Lower leg skin (tissue), 4 donors: Measurements from ENCODE around the gene CFAP92. TPM values are rescaled to one million over a fixed set of nuclear protein-coding genes. Genes with fewer than 3 reads are reported as not detected.

Source experiments
- DNase-seq, 2 donors: peaks; one replicate each; pipeline ENCODE4 v3.0.0-alpha.2; 2019; ENCODE audit warnings: low spot score in 2 of 2
- H3K4me3 ChIP-seq: fragments of 200-600 bp; sonication (generic); 2 replicates; pipeline ENCODE4 v1.5.1; 2017; ENCODE audit warnings: mild to moderate bottlenecking, low read depth; ENCODE audit not compliant: poor library complexity, severe bottlenecking
- POLR2A ChIP-seq, 2 donors: fragments of 450-650 bp; IDR thresholded peaks; one replicate each; pipeline ENCODE4 v1.6.1; 2016 to 2017; ENCODE audit warnings: antibody characterized with exemption in 2 of 2, mild to moderate bottlenecking in 1 of 2, moderate library complexity in 1 of 2
- WGBS, 2 donors: methylation state at CpG; one replicate each; pipeline ENCODE4 v1.1.5; 2018; 5-methylcytosine and 5-hydroxymethylcytosine counted together
- intact Hi-C: fragments of 100-400 bp; cut with DNase I; formaldehyde crosslinking; loops from one replicate; pipeline ENCODE4 v1.15.0; 2023; ENCODE audit warnings: low total_unique reads
- total RNA-seq, 4 donors: library from RNA; depleted of rRNA; stranded (reverse); fragments of >200 nt; gene quantifications; one replicate each; pipeline ENCODE4 v1.1.0, GENCODE V29; 2016
- TF ChIP-seq, protein P1 (sequence below), 3 donors: fragments of 450-650 bp; IDR thresholded peaks; one replicate each; pipeline ENCODE4 v1.5.1; 2016; ENCODE audit warnings: antibody characterized with exemption in 3 of 3, mild to moderate bottlenecking in 3 of 3, moderate library complexity in 2 of 3

The CFAP92 gene
- total RNA-seq, 4 donors from 2014 or later, result 0.19 to 0.59 (median 0.25) TPM

DNA sequence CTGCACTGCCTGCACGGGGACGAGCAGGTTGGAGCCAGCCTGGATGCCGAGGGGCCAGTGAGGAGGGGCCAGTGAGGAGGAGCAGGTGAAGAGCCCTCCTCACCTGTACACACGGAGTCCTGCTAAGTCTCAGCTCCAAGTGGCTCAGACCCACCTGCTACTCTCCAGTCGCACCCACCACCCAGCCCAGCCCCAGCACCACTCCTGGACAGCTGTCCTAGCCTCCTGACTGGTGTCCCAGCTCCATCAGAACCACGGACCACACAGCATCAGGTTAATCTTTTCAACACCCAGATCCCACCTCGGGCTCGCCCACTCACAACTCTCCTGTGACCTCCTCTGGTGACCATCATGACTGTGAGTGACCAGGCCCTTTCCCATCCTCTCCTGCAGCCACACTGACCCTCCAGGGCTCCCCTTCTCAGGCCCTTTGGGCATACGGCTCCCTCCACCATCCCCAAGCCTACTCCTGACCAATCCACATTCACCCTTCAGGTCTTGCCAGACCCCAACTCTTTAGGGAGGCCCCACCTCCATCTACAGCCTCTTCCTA, 21.0 kb upstream of the CFAP92 start:
- no peak overlapping the region for H3K4me3 ChIP-seq
- TF ChIP-seq, protein P1, sequence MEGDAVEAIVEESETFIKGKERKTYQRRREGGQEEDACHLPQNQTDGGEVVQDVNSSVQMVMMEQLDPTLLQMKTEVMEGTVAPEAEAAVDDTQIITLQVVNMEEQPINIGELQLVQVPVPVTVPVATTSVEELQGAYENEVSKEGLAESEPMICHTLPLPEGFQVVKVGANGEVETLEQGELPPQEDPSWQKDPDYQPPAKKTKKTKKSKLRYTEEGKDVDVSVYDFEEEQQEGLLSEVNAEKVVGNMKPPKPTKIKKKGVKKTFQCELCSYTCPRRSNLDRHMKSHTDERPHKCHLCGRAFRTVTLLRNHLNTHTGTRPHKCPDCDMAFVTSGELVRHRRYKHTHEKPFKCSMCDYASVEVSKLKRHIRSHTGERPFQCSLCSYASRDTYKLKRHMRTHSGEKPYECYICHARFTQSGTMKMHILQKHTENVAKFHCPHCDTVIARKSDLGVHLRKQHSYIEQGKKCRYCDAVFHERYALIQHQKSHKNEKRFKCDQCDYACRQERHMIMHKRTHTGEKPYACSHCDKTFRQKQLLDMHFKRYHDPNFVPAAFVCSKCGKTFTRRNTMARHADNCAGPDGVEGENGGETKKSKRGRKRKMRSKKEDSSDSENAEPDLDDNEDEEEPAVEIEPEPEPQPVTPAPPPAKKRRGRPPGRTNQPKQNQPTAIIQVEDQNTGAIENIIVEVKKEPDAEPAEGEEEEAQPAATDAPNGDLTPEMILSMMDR (IDR thresholded peaks at IDR 0.05), result no peak
- TF ChIP-seq POLR2A (IDR thresholded peaks at IDR 0.05), result no peak
- 85 to 96% methylated on average over 5 to 9 of the region's 9 CpGs for WGBS, 2 donors
- intact Hi-C loops, result no loop called here
- DNase-seq, result no peak

DNA sequence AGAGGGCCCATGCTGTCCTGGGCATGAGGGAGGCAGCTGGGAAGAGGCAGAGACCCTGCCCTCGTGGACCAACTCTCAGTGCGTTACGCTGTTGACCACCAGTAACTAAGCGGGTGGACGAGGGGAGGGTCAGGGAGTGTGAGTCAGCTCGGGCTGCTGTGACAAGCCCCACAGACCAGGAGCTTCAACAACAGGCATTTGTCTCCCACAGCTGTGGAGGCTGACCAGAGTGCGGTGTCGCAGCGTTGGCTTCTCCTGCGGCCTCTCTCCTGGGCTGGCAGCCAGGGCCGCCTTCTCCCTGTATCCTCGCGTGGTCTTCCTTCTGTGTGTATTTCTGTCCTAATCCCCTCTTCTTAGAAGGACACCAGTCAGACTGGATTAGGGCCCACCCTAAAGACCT, 20.3 kb upstream of the CFAP92 start:
- H3K4me3 ChIP-seq, result no peak overlapping the region
- no peak for DNase-seq
- no peak for TF ChIP-seq POLR2A (IDR thresholded peaks at IDR 0.05)
- TF ChIP-seq, protein P1 (IDR thresholded peaks at IDR 0.05), result no peak
- intact Hi-C loops, result no loop called here
- 86 to 87% methylated on average over 13 of the region's 13 CpGs for WGBS, 2 donors

DNA sequence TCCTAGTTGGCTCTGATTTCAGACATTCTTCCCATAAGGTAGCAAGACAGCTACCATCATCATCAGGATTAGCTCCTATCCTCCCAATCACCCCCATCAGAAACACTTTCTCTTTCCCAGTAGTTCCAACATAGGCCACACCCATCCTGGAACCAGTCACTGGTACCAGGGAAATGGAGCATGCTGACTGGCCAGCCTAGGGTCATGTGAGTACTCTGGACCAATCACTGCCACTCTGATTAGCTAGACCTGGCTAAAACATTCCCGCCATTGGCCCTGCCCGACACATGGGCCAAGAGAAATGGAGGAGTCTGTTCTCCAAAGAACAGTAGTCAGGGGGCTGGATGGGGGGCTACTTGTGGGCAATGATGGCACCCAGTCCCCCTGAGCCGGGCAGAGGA, 19.6 kb upstream of the CFAP92 start:
- TF ChIP-seq, protein P1 (IDR thresholded peaks at IDR 0.05), result no peak
- no peak for TF ChIP-seq POLR2A (IDR thresholded peaks at IDR 0.05)
- 98 to 100% methylated on average over 3 of the region's 3 CpGs for WGBS, 2 donors
- DNase-seq, result no peak
- H3K4me3 ChIP-seq, result no peak overlapping the region
- intact Hi-C loops, result no loop called here

DNA sequence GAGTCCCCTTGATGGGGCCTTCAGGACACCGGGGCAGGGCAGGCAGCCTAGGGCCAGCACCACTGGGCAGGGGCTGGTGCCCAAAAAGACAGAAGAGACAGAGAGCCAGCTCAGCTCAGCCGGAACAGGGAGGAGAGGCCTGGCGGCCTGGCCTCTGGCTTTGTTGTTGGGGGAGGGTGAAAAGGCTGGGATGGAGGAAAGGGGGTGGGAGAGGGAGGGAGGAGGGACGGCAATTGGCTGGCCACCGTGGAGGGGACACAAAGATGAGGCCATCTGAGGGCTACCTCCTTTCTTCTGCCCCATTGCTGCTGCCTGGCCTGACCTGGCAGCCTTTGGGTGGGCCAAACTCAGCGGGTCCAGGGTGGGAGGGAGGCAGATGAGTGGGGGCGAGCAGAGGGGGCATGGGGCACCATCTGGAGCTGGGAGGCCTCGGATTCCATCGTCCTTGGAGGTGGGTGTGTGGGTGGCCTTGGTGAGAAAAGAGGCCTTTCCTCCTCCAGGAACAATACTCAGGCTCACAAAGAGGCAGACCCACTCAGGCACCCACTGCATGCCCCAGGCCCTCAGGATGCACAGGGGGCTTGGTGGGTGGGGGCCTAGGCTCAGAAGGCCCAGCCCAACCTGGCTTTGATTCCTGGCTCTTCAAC, 16.6 kb upstream of the CFAP92 start:
- WGBS, 2 donors, result 65 to 81% methylated on average over 9 of the region's 9 CpGs
- intact Hi-C loops, result no loop called here
- no peak for TF ChIP-seq POLR2A (IDR thresholded peaks at IDR 0.05)
- TF ChIP-seq, protein P1 (IDR thresholded peaks at IDR 0.05), result no peak
- no peak for DNase-seq
- H3K4me3 ChIP-seq, result no peak overlapping the region

DNA sequence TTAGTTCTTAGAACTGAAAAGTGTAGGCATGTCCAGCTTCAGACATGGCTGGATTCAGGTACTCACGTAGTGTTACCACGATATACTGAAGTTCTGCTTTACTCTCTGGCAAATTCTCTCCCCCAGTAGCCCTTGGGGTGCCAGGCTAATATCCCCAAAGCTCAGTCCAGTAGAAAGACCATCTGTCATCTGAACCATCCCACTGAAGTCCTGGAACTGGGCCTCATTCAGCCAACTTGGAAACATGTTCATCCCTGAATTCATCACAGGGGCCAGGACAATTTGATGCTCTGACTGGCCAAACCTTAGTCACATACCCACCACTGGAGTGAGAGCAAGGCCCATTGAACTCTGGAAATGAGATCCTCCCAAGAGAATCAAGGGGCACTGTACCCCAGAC, 15.4 kb upstream of the CFAP92 start:
- no peak for DNase-seq
- intact Hi-C loops, result no loop called here
- no peak for TF ChIP-seq POLR2A (IDR thresholded peaks at IDR 0.05)
- TF ChIP-seq, protein P1 (IDR thresholded peaks at IDR 0.05), result no peak
- H3K4me3 ChIP-seq, result no peak overlapping the region
- WGBS, 2 donors, result 94 to 98% methylated on average over 2 of the region's 2 CpGs

DNA sequence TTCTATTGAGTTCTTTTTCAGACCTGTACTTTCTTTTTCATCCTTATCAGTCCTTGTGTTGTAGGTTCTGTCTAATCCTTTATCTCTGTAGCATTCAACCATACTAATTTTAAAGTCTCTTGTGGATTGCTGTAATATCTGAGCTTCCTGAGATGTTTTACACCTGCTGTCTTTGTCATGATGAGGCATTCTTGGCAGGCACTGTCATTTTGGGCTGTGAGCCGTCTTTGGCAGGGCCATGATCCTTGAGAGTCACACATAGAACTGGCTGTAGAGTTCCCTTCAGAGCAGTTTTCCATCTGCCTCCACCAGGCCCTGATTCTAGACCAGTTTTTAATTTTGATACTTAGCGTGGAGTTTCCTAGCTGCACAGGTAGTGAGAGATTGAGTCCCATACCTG, 13.9 kb upstream of the CFAP92 start:
- TF ChIP-seq, protein P1 (IDR thresholded peaks at IDR 0.05), result no peak
- no peak for TF ChIP-seq POLR2A (IDR thresholded peaks at IDR 0.05)
- no peak for DNase-seq
- no peak overlapping the region for H3K4me3 ChIP-seq
- intact Hi-C loops, result no loop called here
- 71 to 80% methylated on average over 2 of the region's 2 CpGs for WGBS, 2 donors
